ENCODE measurements around the gene NUMB.

Gene NUMB

GRCh38 chr14:73258845-73259611 is 199.3 kb downstream of the NUMB start:
- no peak for DNase-seq

GRCh38 chr14:73258076-73258475 is 200.3 kb downstream of the NUMB start:
- DNase-seq: no peak

- no peak for DNase-seq
These were observed 202.6 kb downstream of the NUMB start for GRCh38 chr14:73255693-73256225.

GRCh38 chr14:73255005-73255400 is 203.3 kb downstream of the NUMB start:
- DNase-seq: no peak

- DNase-seq: no peak
These were observed 203.9 kb downstream of the NUMB start for GRCh38 chr14:73254247-73255004.

GRCh38 chr14:73253721-73254120 is 204.6 kb downstream of the NUMB start:
- no peak for DNase-seq

GRCh38 chr14:73253323-73253610 is 205.1 kb downstream of the NUMB start:
- no peak for DNase-seq

GRCh38 chr14:73252491-73253322 is 205.6 kb downstream of the NUMB start:
- no peak for DNase-seq

- DNase-seq: no peak
These were observed 206.7 kb downstream of the NUMB start for GRCh38 chr14:73251516-73252215.

- no peak for DNase-seq
These were observed 207.4 kb downstream of the NUMB start for GRCh38 chr14:73250781-73251500.

- DNase-seq: no peak
These were observed 208.0 kb downstream of the NUMB start for GRCh38 chr14:73250317-73250713.

- DNase-seq: no peak
These were observed 208.6 kb downstream of the NUMB start for GRCh38 chr14:73249564-73250316.

- DNase-seq: no peak
These were observed 209.2 kb downstream of the NUMB start for GRCh38 chr14:73249108-73249507.

GRCh38 chr14:73248108-73248868 is 210.1 kb downstream of the NUMB start:
- peak; percentile 42 for DNase-seq

- no peak for DNase-seq
These were observed 211.8 kb downstream of the NUMB start for GRCh38 chr14:73246387-73247150.

GRCh38 chr14:73245480-73246325 is 212.6 kb downstream of the NUMB start:
- peak; percentile 55 for DNase-seq

- DNase-seq: no peak
These were observed 213.6 kb downstream of the NUMB start for GRCh38 chr14:73244541-73245290.

GRCh38 chr14:73243748-73244147 is 214.6 kb downstream of the NUMB start:
- no peak for DNase-seq
